ENCODE results near the gene MYBBP1A. TPM values are rescaled to one million over a fixed set of nuclear protein-coding genes. Genes with fewer than 3 reads are reported as not detected.

The MYBBP1A gene
- total RNA-seq, 4 donors from 2014 or later, result 53.9 to 83.7 (median 54.5) TPM

DNA sequence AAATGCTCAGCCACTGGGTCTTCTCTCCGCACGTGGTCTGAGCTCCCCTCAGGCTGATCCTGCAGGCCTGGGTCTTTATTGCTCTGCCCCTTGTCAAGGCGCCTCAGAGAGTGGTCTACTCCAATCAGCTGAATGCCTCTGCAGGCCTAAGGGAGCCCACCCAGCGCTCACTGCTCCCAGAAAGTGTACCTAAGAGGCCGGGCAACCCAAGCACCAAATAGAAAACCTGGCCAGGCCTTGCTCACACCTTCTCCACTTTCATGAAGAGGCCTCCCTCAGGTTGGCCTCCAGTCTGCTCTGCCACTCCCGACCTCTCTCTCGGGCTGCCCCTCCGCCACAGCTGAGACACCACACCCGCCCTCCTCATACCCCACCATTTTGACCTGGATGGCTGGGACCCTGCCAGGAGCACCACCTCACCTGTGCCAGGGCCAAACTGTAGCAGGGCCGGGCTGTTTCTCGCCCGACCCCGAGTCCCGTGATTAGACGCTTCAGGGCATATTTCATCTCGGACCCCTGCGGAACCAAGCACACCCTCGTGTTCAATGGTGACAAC lies 665 bp downstream of the MYBBP1A start:
- WGBS, 2 donors, result 12 to 13% methylated on average over 15 to 17 of the region's 18 CpGs
- no peak for DNase-seq (ENCODE audit: low spot score in 2 of 2)

DNA sequence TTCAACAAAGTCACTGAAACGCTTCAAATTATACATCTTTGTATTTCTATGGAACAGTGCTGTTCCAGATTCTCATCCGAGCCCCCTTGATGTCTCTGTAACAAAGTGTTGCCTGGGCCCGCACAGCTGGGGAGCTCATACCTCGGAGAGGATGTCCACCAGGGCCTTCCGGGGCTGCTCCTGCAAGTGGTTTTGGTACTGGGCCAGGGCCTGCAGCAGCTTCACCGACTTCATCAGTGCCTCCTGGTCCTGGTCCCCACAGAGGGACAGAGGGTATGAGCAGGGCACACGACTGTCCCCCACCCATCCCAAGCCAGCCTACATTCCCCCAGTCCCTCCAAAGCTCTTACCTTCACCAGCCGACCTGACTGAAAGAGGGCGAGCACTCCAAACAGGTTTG lies 1.5 kb downstream of the MYBBP1A start:
- no peak for TF ChIP-seq POLR2A (IDR thresholded peaks at IDR 0.05)
- TF ChIP-seq, protein P1, sequence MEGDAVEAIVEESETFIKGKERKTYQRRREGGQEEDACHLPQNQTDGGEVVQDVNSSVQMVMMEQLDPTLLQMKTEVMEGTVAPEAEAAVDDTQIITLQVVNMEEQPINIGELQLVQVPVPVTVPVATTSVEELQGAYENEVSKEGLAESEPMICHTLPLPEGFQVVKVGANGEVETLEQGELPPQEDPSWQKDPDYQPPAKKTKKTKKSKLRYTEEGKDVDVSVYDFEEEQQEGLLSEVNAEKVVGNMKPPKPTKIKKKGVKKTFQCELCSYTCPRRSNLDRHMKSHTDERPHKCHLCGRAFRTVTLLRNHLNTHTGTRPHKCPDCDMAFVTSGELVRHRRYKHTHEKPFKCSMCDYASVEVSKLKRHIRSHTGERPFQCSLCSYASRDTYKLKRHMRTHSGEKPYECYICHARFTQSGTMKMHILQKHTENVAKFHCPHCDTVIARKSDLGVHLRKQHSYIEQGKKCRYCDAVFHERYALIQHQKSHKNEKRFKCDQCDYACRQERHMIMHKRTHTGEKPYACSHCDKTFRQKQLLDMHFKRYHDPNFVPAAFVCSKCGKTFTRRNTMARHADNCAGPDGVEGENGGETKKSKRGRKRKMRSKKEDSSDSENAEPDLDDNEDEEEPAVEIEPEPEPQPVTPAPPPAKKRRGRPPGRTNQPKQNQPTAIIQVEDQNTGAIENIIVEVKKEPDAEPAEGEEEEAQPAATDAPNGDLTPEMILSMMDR (IDR thresholded peaks at IDR 0.05), result no peak
- no peak for DNase-seq (ENCODE audit: low spot score in 2 of 2)
- intact Hi-C loops (cut with DNase I; ENCODE audit: low total_unique reads), result no loop called here
- H3K4me3 ChIP-seq (ENCODE audit: low read depth, poor library complexity, severe bottlenecking), result no peak overlapping the region
- 76 to 77% methylated on average over 9 of the region's 9 CpGs for WGBS, 2 donors

More for the DNA sequence above, 665 bp downstream of the MYBBP1A start:
- intact Hi-C loops (cut with DNase I; ENCODE audit: low total_unique reads), result no loop called here
- TF ChIP-seq POLR2A (IDR thresholded peaks at IDR 0.05), result no peak
- TF ChIP-seq, protein P1 (IDR thresholded peaks at IDR 0.05), result no peak
- peak overlapping the region; percentile 69 for H3K4me3 ChIP-seq (ENCODE audit: low read depth, poor library complexity, severe bottlenecking)

DNA sequence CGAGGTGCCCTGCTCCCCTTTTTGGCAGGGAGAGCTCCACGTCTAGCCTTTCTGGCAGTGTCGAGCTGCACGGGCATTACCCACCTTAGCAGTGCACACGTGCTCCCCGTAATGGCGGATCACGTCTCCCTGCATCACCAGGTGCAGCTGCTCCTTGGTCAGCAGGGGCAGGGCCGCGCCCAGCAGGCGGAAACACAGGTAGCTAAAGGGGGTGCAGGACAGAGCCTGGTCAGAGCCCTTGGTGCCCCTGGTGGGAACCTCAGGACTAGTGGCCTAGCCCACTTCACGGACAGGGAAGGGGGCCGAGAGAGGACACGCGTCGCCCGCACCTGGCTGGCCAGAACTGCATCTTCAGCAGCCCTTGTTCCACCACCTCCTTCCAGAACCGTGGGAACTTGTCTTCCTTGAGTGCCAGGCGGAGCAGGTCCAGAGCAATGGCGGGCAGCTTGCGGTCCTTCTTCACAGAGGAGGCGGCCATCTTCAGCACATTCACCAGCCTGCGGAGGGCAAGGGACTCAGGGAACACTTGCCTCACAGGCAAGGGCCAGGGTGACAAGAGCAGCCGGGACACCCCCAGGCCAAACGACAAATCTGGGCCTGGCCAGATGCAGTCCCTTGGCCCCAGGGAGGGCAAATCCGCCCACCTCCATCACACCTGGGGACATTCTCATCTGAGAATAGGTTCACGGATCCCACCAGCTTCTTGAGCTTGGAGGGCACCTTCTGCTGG lies 3.2 kb downstream of the MYBBP1A start:
- no peak for DNase-seq (ENCODE audit: low spot score in 2 of 2)
- intact Hi-C loops (cut with DNase I; ENCODE audit: low total_unique reads), result no loop called here
- H3K4me3 ChIP-seq (ENCODE audit: low read depth, poor library complexity, severe bottlenecking), result no peak overlapping the region
- TF ChIP-seq, protein P1 (IDR thresholded peaks at IDR 0.05), result no peak
- TF ChIP-seq POLR2A (IDR thresholded peaks at IDR 0.05), result no peak
- 94 to 95% methylated on average over 24 to 26 of the region's 27 CpGs for WGBS, 2 donors

DNA sequence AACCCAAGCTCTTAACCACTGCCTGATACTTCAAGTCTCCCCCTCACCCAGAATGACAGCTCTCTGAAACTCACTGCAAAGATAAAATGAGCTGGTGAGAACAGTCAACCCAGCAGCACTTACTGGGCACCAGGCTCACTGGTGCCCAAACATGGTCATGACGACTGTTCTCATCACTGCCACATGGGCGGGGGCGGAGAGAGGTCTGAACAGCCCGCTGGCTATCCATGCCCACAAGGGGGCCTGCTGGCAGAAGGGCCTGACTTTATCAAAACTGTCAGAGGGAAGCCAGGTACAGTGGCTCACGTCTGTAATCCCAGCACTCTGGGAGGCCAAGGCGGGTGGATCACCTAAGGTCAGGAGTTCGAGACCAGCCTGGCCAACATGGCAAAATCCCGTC lies 4.0 kb downstream of the MYBBP1A start:
- H3K4me3 ChIP-seq (ENCODE audit: low read depth, poor library complexity, severe bottlenecking), result no peak overlapping the region
- intact Hi-C loops (cut with DNase I; ENCODE audit: low total_unique reads), result no loop called here
- DNase-seq (ENCODE audit: low spot score in 2 of 2), result no peak
- TF ChIP-seq, protein P1 (IDR thresholded peaks at IDR 0.05), result no peak
- no peak for TF ChIP-seq POLR2A (IDR thresholded peaks at IDR 0.05)
- 91 to 92% methylated on average over 8 of the region's 8 CpGs for WGBS, 2 donors

DNA sequence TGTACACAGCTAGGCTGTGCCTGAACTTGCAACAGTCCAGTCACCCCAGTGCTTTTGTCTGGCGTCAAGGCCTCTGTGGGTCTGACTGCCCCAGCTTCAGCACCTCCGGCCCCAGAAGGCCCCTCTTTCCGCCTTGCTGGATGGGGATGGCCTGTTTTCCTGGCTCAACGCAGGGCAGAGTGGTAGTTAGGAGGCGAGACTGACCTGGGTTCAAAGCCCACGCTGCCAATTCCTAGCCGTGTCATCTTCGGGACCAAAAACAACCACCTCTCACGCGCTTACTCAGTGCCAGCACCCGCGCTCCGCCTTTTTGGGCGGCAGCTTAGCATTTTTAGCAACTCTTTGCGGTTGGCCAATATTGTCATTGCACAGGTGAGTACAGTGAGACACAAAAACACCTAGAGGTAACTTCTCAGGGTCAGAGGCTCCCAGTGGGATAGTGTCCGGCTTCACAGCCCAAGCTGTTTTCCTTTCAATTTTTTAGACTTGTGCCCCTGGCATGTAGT lies 4.6 kb downstream of the MYBBP1A start:
- WGBS, 2 donors, result 88 to 95% methylated on average over 16 of the region's 16 CpGs
- intact Hi-C loops (cut with DNase I; ENCODE audit: low total_unique reads), result no loop called here
- TF ChIP-seq, protein P1 (IDR thresholded peaks at IDR 0.05), result no peak
- no peak for TF ChIP-seq POLR2A (IDR thresholded peaks at IDR 0.05)
- H3K4me3 ChIP-seq (ENCODE audit: low read depth, poor library complexity, severe bottlenecking), result no peak overlapping the region
- DNase-seq (ENCODE audit: low spot score in 2 of 2), result no peak
